Stimulated activated CD8-positive, alpha-beta memory T cell treated with anti-CD3 and anti-CD28 coated beads, Interleukin-12 subunit alpha, Interleukin-12 subunit beta, amount 100 ng/mL, for 1 hour (primary cell): ENCODE data around the gene KIAA1958.

Source experiments
- DNase-seq: peaks from one replicate; pipeline ENCODE4 v3.0.0-alpha.2; 2020; ENCODE audit warnings: low read depth

KIAA1958 gene, protein sequence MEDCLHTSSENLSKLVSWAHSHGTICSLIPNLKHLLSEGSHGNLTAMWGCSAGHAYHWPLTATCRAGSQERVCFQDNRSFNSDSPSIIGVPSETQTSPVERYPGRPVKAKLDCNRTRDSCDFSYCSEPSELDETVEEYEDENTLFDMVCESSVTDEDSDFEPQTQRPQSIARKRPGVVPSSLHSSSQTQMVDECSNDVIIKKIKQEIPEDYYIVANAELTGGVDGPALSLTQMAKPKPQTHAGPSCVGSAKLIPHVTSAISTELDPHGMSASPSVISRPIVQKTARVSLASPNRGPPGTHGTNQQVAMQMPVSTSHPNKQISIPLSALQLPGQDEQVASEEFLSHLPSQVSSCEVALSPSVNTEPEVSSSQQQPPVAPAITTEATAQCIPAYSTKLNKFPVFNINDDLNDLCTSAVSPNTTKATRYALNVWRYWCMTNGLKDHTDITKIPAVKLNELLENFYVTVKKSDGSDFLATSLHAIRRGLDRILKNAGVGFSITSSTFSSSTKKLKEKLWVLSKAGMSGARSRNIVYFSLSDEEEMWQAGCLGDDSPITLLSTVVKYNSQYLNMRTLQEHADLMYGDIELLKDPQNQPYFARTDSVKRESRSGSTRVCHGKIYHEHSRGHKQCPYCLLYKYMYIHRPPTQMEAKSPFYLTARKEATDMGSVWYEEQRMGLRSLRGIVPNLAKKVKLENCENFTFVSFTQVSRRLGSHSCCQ

GRCh38 chr9:112486221-112487007 is at the start of gene KIAA1958:
TSS of gene KIAA1958 (plus strand) at chr9:112486827. CDS start at chr9:112574081, 87,254 bp downstream.
- peak; percentile 69 for DNase-seq

- DNase-seq, result no peak
These were observed 49.2 kb upstream of the KIAA1958 start for GRCh38 chr9:112437406-112437805.

- DNase-seq, result no peak
These were observed 47.5 kb upstream of the KIAA1958 start for GRCh38 chr9:112439171-112439570.

DNA sequence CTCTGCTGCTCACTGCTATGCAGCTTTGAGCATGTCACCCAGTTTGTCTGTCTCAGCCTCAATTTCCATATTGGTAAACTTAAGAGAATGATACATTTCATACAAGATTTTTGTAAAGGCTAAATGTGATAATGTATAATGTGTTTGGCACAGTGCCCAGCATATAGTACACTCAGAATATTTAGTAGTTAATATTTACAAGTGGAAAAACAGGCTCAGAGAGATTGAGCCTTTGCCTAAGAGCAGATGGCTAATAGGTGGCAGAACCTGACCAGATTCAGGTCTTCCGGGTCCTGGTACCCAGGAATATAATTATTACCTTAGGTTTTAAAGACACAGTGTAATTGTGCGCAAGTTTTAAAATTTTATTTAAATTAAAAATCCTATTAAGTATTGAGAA is 46.8 kb upstream of the KIAA1958 start:
- no peak for DNase-seq

- no peak for DNase-seq
These were observed 43.4 kb upstream of the KIAA1958 start for GRCh38 chr9:112443200-112443599.

DNA sequence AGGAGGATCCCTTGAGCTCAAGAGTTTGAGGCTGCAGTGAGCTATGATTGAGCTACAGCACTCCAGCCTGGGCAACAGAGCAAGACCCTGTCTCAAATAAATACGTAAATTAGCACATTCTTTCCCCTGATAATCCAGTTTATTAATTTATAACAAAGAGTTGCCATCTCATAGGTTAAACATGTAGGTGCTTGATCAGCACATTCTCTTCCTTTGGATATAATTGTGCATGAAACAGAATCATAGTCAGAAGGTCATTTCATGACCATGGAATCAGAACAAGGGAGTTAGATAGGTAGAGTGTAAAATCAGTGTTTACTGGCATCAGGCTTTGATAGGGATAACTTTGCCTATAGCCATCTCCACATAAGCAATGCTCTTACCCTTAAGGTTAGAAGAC is 43.0 kb upstream of the KIAA1958 start:
- no peak for DNase-seq

- DNase-seq, result no peak
These were observed 41.4 kb upstream of the KIAA1958 start for GRCh38 chr9:112445196-112445595.

GRCh38 chr9:112446080-112446479 is 40.5 kb upstream of the KIAA1958 start:
- DNase-seq, result no peak

DNA sequence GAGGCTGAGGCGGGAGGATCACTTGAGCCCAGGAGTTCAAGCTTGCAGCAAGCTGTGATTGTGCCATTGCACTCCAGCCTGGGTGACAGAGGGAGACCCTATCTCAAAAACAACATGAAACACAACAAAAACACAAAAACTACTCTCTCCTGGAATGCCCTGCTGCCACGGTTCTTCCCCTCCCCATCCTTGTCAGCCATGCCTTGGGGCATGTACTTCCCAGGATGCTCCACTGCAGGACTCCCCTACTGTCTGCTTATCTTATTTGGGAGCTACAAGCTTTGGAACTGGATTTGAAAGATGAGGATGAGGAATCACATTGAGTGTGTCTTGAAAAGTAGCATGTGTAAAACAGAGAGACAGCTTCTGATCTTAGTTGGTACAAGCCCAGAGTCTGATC is 40.1 kb upstream of the KIAA1958 start:
- DNase-seq, result no peak

DNA sequence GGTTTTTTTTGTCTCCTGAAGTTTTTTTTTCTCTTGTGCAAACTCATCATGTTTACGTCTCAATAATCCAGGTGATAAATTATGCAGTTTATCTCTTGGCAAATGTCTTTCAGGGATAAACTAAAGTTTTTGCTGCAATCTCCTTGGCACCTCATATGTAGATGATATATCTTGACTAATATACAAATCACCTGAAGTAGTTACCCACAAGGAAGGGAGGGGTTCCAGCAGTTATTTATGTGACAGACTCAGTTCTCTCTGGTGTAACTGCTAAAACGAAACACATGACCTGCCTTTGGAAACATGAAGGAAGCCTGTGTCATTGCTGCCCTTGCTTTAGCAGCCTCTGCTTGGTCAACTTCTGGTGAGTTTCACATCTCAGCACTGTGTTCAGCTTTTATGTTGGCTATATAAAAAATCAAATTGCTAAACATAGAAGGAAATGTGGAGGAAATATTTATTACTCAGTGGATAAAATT is 39.3 kb upstream of the KIAA1958 start:
- DNase-seq, result no peak

DNA sequence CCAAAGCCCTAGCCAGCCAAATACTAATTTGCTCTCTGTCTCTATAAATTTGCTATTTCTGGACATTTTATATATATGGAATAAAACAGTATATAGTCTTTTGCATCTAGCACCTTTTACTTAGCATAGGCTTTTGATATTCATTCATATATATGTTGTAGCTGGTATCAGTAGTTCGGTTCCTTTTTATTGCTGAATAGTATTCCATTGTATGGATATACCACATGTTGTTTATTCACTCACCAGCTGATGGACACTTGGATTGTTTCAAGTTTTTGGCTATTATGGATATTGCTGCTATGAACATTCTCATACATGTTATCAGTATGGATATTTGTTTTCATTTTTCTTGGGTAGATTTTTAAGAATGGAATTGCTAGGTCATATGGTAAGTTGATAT is 23.8 kb upstream of the KIAA1958 start:
- DNase-seq, result no peak

DNA sequence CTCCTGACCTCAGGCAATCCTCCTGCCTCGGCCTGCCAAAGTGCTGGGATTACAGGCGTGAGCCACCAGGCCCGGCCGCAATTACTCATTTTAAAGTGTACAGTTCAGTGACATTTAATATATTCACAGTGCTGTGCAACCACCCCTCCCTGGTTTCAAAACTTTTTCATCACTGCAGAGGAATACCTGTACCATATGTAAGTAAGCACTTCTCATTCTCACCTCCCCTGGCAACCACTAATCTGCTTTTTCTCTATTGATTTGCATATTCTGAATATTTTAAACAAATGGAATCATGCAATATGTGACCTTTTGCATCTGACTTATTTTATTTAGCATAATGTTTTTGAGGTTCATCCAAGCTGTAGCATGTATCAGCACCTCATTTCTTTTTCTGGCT is 21.3 kb upstream of the KIAA1958 start:
- DNase-seq, result no peak

DNA sequence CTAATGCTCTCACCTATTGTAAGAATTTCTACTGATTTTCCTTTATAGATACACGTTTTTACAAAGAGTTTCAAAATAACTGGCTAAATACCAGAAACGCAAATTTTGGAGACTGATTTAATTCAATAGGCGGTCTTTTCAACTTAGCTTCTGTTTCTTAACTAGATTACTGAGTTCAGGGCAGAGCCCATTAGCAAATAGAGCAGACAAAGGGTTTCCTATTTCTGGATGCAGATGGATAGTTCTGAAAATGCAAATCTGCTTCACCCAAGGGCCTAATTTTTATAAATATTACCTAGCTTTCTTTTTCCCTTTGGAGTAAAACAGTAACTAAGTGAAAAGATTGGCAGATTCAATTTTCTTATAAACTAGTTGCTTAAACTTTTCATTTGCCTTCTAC is 13.6 kb upstream of the KIAA1958 start:
- no peak for DNase-seq

GRCh38 chr9:112473986-112474385 is 12.6 kb upstream of the KIAA1958 start:
- no peak for DNase-seq

GRCh38 chr9:112475318-112475717 is 11.3 kb upstream of the KIAA1958 start:
- no peak for DNase-seq

DNA sequence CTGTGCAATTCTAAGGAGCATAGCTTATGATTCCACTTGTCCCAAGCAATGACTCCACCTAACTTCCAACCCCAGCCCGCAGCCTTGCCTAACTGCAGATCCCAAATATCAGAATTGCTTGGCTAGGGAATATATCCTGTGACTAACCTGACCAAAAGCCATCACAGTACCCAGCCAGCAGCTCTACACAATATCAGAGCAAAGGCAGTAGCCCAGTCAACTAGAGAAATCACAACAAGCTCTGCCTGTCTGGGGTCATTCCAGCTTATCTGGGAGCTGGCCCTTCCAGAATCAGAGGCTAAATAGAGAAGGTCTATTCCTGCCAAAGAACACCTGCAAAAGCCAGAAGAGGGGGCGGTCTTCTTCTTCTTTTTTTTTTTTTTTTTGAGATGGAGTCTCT is 9.3 kb upstream of the KIAA1958 start:
- no peak for DNase-seq

DNA sequence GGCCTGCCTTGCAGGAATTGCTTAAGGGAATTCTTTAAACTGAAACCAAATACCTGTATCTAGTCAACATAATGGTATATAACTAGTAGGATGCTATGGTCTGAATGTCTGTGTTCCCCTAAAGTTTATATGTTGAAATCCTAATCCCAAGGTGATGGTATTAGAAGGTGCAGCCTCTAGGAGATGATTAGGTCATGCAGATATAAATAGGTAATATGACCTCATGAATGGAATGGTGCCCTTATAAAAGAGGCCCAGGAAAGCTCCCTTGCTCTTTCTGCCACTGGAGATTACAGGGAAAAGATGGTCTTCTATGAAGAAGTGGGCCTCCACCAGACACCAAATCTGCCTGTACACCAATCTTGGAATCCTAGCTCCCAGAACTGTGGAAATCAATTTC is 7.4 kb upstream of the KIAA1958 start:
- DNase-seq, result no peak

GRCh38 chr9:112484607-112485006 is 2.0 kb upstream of the KIAA1958 start:
- no peak for DNase-seq

GRCh38 chr9:112485574-112485973 is 1.1 kb upstream of the KIAA1958 start:
- DNase-seq, result no peak

GRCh38 chr9:112487008-112487798 is 576 bp downstream of the KIAA1958 start:
- peak; percentile 32 for DNase-seq

GRCh38 chr9:112487799-112488340 is 1.2 kb downstream of the KIAA1958 start:
- no peak for DNase-seq
